Trophoblast cell (in vitro differentiated cells and primary cell): ENCODE data around the gene CYS1.
"Not testable (repeated sequence)": the region's sequence is repeated elsewhere in the genome, so short reads cannot be mapped to it uniquely, and the experiment has no call there.

ENCODE experiments used
- DNase-seq, 2 donors: peaks; one replicate each; pipeline ENCODE4 v3.0.0-alpha.2; 2016
- H2AFZ ChIP-seq: 2 replicates; pipeline ENCODE4 v1.6.1; 2013; ENCODE audit warnings: low read length, moderate library complexity, mild to moderate bottlenecking; ENCODE audit not compliant: insufficient read depth, poor library complexity
- H2AK5ac ChIP-seq: 2 replicates; pipeline ENCODE4 v1.6.1; 2013; ENCODE audit warnings: mild to moderate bottlenecking, low read length
- H2BK120ac ChIP-seq: 2 replicates; pipeline ENCODE4 v1.6.1; 2013; ENCODE audit warnings: low read length, mild to moderate bottlenecking, moderate library complexity; ENCODE audit not compliant: insufficient read depth, poor library complexity
- H2BK12ac ChIP-seq: 2 replicates; pipeline ENCODE4 v1.6.1; 2013; ENCODE audit warnings: mild to moderate bottlenecking, low read length, moderate library complexity
- H2BK5ac ChIP-seq: 2 replicates; pipeline ENCODE4 v1.6.1; 2013; ENCODE audit warnings: low read length, low read depth, moderate library complexity, mild to moderate bottlenecking; ENCODE audit not compliant: poor library complexity
- H3K14ac ChIP-seq: 2 replicates; pipeline ENCODE4 v1.6.1; 2013; ENCODE audit warnings: mild to moderate bottlenecking, low read length
- H3K18ac ChIP-seq: 2 replicates; pipeline ENCODE4 v1.6.1; 2013; ENCODE audit warnings: mild to moderate bottlenecking, low read length
- H3K23ac ChIP-seq: 2 replicates; pipeline ENCODE4 v1.6.1; 2013; ENCODE audit warnings: low read length
- H3K27ac ChIP-seq: 2 replicates; pipeline ENCODE4 v1.5.1; 2013; ENCODE audit warnings: low read depth, mild to moderate bottlenecking, inconsistent platforms, low read length, moderate library complexity
- H3K27me3 ChIP-seq: 2 replicates; pipeline ENCODE4 v1.6.1; 2013; ENCODE audit warnings: inconsistent platforms, mild to moderate bottlenecking, low read length, moderate library complexity; ENCODE audit not compliant: insufficient read depth
- H3K36me3 ChIP-seq, 2 experiments: 1 replicate in 1 of 2; 2 replicates in 1 of 2; pipeline ENCODE4 v1.6.1; 2013; ENCODE audit warnings: low read length in 2 of 2, mild to moderate bottlenecking in 2 of 2, moderate library complexity in 1 of 2; ENCODE audit not compliant: insufficient read depth in 2 of 2, control insufficient read depth in 1 of 2
- H3K4ac ChIP-seq: 2 replicates; pipeline ENCODE4 v1.6.1; 2013; ENCODE audit warnings: low read depth, mild to moderate bottlenecking, low read length, moderate library complexity
- H3K4me1 ChIP-seq, 2 experiments: 1 replicate in 1 of 2; 2 replicates in 1 of 2; pipeline ENCODE4 v1.6.1; 2013; ENCODE audit warnings: low read length in 2 of 2, mild to moderate bottlenecking in 2 of 2, moderate library complexity in 1 of 2; ENCODE audit not compliant: insufficient read depth in 2 of 2, control insufficient read depth in 1 of 2
- H3K4me2 ChIP-seq: 2 replicates; pipeline ENCODE4 v1.6.1; 2013; ENCODE audit warnings: inconsistent platforms, mild to moderate bottlenecking, low read length, moderate library complexity
- H3K4me3 ChIP-seq: 2 replicates; pipeline ENCODE4 v1.5.1; 2013; ENCODE audit warnings: mild to moderate bottlenecking, low read depth, low read length, inconsistent platforms
- H3K79me1 ChIP-seq: one replicate; pipeline ENCODE4 v1.6.1; 2013; ENCODE audit warnings: low read length
- H3K79me2 ChIP-seq: 2 replicates; pipeline ENCODE4 v1.6.1; 2013; ENCODE audit warnings: low read length, mild to moderate bottlenecking; ENCODE audit not compliant: control insufficient read depth, insufficient read depth, poor library complexity
- H3K9ac ChIP-seq: 2 replicates; pipeline ENCODE4 v1.6.1; 2013; ENCODE audit warnings: mild to moderate bottlenecking, low read length
- H3K9me3 ChIP-seq: 2 replicates; pipeline ENCODE4 v1.6.1; 2013; ENCODE audit warnings: low read depth, mild to moderate bottlenecking, control low read depth, inconsistent platforms, low read length; ENCODE audit not compliant: insufficient read depth
- H4K12ac ChIP-seq: 2 replicates; pipeline ENCODE4 v1.6.1; 2013; ENCODE audit warnings: low read depth, mild to moderate bottlenecking, low read length, moderate library complexity
- H4K8ac ChIP-seq: 2 replicates; pipeline ENCODE4 v1.6.1; 2013; ENCODE audit warnings: low read depth, mild to moderate bottlenecking, low read length, moderate library complexity
- H4K91ac ChIP-seq: one replicate; pipeline ENCODE4 v1.6.1; 2013; ENCODE audit warnings: low read depth, mild to moderate bottlenecking, low read length, moderate library complexity
- WGBS: extraction: QIAGEN DNeasy Blood & Tissue Kit; methylation state at CpG from one replicate; pipeline ENCODE4 v1.1.7; 2013; ENCODE audit warnings: missing lambda C conversion rate; ENCODE audit not compliant: insufficient read length, insufficient coverage; ENCODE audit errors: extremely low coverage; 5-methylcytosine and 5-hydroxymethylcytosine counted together

CYS1 gene

GRCh38 chr2:10109311-10109710 is 29.1 kb upstream of the CYS1 start:
- H3K36me3 ChIP-seq: no peaks in the 10 kb centered on the region
- no peak overlapping the region for H4K12ac ChIP-seq
- peak; percentile 69 to 87 for DNase-seq
- H2BK12ac ChIP-seq: no peak overlapping the region
- H2AK5ac ChIP-seq: no peak overlapping the region
- H3K4me1 ChIP-seq: no peaks in the 10 kb centered on the region
- H2AFZ ChIP-seq: no peak overlapping the region
- H4K91ac ChIP-seq: no peak overlapping the region
- H3K4ac ChIP-seq: no peak overlapping the region
- H3K23ac ChIP-seq: no peak overlapping the region
- no peaks in the 10 kb centered on the region for H3K79me2 ChIP-seq
- H3K18ac ChIP-seq: no peak overlapping the region
- no peaks in the 10 kb centered on the region for H3K9me3 ChIP-seq
- no peak overlapping the region for H3K27ac ChIP-seq
- H3K4me2 ChIP-seq: no peak overlapping the region
- no peaks in the 10 kb centered on the region for H3K79me1 ChIP-seq
- no peak overlapping the region for H4K8ac ChIP-seq
- H3K4me3 ChIP-seq: no peak overlapping the region
- no peak overlapping the region for H2BK5ac ChIP-seq
- H3K14ac ChIP-seq: no peak overlapping the region
- H3K9ac ChIP-seq: no peak overlapping the region
- H2BK120ac ChIP-seq: no peak overlapping the region
- H3K27me3 ChIP-seq: no peaks in the 10 kb centered on the region

GRCh38 chr2:10104906-10105305 is 24.7 kb upstream of the CYS1 start:
- H4K8ac ChIP-seq, H3K79me2 ChIP-seq, H3K23ac ChIP-seq, H3K4ac ChIP-seq, H3K79me1 ChIP-seq, H2BK120ac ChIP-seq, DNase-seq, H2BK5ac ChIP-seq, H2AFZ ChIP-seq, H4K91ac ChIP-seq, H3K27ac ChIP-seq, H3K9ac ChIP-seq, H3K18ac ChIP-seq, H3K36me3 ChIP-seq, H4K12ac ChIP-seq, H3K4me2 ChIP-seq, H3K4me3 ChIP-seq, H3K9me3 ChIP-seq, H2BK12ac ChIP-seq, H2AK5ac ChIP-seq, H3K4me1 ChIP-seq, H3K27me3 ChIP-seq, H3K14ac ChIP-seq: not testable (repeated sequence)

GRCh38 chr2:10103179-10103578 is 23.0 kb upstream of the CYS1 start:
- Histone ChIP-seq H2AFZ (no peak overlapping the region), H3K27me3 (no peaks in the 10 kb centered on the region), H4K91ac (no peak overlapping the region), H3K9me3 (no peaks in the 10 kb centered on the region), H4K12ac (no peak overlapping the region), H3K79me2 (no peaks in the 10 kb centered on the region), H3K4me2 (no peak overlapping the region), H3K4ac (no peak overlapping the region), H3K4me3 (no peak overlapping the region), H4K8ac (no peak overlapping the region), H3K36me3 (no peaks in the 10 kb centered on the region), H3K4me1 (no peaks in the 10 kb centered on the region), H2BK120ac (no peak overlapping the region), H3K18ac (no peak overlapping the region), H2BK5ac (no peak overlapping the region), H3K23ac (no peak overlapping the region), H3K27ac (no peak overlapping the region), H3K79me1 (no peaks in the 10 kb centered on the region), H3K9ac (no peak overlapping the region), H2AK5ac (no peak overlapping the region), H3K14ac (no peak overlapping the region), H2BK12ac (no peak overlapping the region)
- no peak for DNase-seq
- WGBS: no CpG with 5 or more reads among the region's 6 CpGs

- no peak overlapping the region for H2AFZ ChIP-seq
- H3K4me2 ChIP-seq: no peak overlapping the region
- H3K27me3 ChIP-seq: no peaks in the 10 kb centered on the region
- no peak overlapping the region for H2AK5ac ChIP-seq
- no peak overlapping the region for H3K18ac ChIP-seq
- no peak overlapping the region for H3K14ac ChIP-seq
- no peaks in the 10 kb centered on the region for H3K79me1 ChIP-seq
- H2BK120ac ChIP-seq: no peak overlapping the region
- H3K9ac ChIP-seq: no peak overlapping the region
- no peak overlapping the region for H3K27ac ChIP-seq
- H4K12ac ChIP-seq: no peak overlapping the region
- no CpG with 5 or more reads among the region's 7 CpGs for WGBS
- no peak overlapping the region for H2BK5ac ChIP-seq
- H3K9me3 ChIP-seq: no peaks in the 10 kb centered on the region
- no peaks in the 10 kb centered on the region for H3K36me3 ChIP-seq
- DNase-seq: no peak
- H3K4me3 ChIP-seq: no peak overlapping the region
- no peak overlapping the region for H3K23ac ChIP-seq
- no peak overlapping the region for H2BK12ac ChIP-seq
- H4K91ac ChIP-seq: no peak overlapping the region
- H3K4me1 ChIP-seq: peaks cover 0 to 2% of the 10 kb centered on the region in 2 experiments
- H4K8ac ChIP-seq: no peak overlapping the region
- no peaks in the 10 kb centered on the region for H3K79me2 ChIP-seq
- no peak overlapping the region for H3K4ac ChIP-seq
Observed at GRCh38 chr2:10101491-10101890, 21.3 kb upstream of the CYS1 start.
